HG02759 (cell line): ENCODE data around the gene UCN2.
"Not testable (repeated sequence)": the region's sequence is repeated elsewhere in the genome, so short reads cannot be mapped to it uniquely, and the experiment has no call there.

Experiments used
- ATAC-seq: cut with Tn5 transposase; IDR thresholded peaks from one replicate; pipeline ENCODE4 v1.9.1; 2021; ENCODE audit warnings: mild to moderate bottlenecking, moderate library complexity; ENCODE audit not compliant: unreplicated experiment

Gene UCN2

GRCh38 chr3:48543271-48543866 is 20.2 kb downstream of the UCN2 start:
- ATAC-seq: no peak

- ATAC-seq: no peak
Observed at GRCh38 chr3:48538451-48538850, 25.1 kb downstream of the UCN2 start.

- ATAC-seq: no peak
Observed at GRCh38 chr3:48536785-48537184, 26.8 kb downstream of the UCN2 start.

GRCh38 chr3:48536116-48536515 is 27.5 kb downstream of the UCN2 start:
- no peak for ATAC-seq

GRCh38 chr3:48535578-48535977 is 28.0 kb downstream of the UCN2 start:
- no peak for ATAC-seq

GRCh38 chr3:48532977-48533337 is 30.6 kb downstream of the UCN2 start:
- ATAC-seq: no peak

- no peak for ATAC-seq
Observed at GRCh38 chr3:48532271-48532976, 31.2 kb downstream of the UCN2 start.

- ATAC-seq: not testable (repeated sequence)
Observed at GRCh38 chr3:48530701-48531100, 32.9 kb downstream of the UCN2 start.

- no peak for ATAC-seq
Observed at GRCh38 chr3:48528754-48529153, 34.8 kb downstream of the UCN2 start.

GRCh38 chr3:48528048-48528447 is 35.5 kb downstream of the UCN2 start:
- no peak for ATAC-seq

GRCh38 chr3:48524970-48525369 is 38.6 kb downstream of the UCN2 start:
- no peak for ATAC-seq

- no peak for ATAC-seq
Observed at GRCh38 chr3:48521635-48522034, 41.9 kb downstream of the UCN2 start.

GRCh38 chr3:48519277-48519643 is 44.3 kb downstream of the UCN2 start:
- no peak for ATAC-seq

- ATAC-seq: no peak
Observed at GRCh38 chr3:48518638-48519276, 44.8 kb downstream of the UCN2 start.

- ATAC-seq: no peak
Observed at GRCh38 chr3:48518069-48518468, 45.5 kb downstream of the UCN2 start.

GRCh38 chr3:48516571-48516970 is 47.0 kb downstream of the UCN2 start:
- ATAC-seq: no peak

- ATAC-seq: no peak
Observed at GRCh38 chr3:48514431-48515227, 49.0 kb downstream of the UCN2 start.
